ENCODE data around the gene AGRP.
A peak's percentile ranks its signal among the peaks of the same experiment; 100 is the strongest.
"Not testable (repeated sequence)": the region's sequence is repeated elsewhere in the genome, so short reads cannot be mapped to it uniquely, and the experiment has no call there.

AGRP gene

DNA sequence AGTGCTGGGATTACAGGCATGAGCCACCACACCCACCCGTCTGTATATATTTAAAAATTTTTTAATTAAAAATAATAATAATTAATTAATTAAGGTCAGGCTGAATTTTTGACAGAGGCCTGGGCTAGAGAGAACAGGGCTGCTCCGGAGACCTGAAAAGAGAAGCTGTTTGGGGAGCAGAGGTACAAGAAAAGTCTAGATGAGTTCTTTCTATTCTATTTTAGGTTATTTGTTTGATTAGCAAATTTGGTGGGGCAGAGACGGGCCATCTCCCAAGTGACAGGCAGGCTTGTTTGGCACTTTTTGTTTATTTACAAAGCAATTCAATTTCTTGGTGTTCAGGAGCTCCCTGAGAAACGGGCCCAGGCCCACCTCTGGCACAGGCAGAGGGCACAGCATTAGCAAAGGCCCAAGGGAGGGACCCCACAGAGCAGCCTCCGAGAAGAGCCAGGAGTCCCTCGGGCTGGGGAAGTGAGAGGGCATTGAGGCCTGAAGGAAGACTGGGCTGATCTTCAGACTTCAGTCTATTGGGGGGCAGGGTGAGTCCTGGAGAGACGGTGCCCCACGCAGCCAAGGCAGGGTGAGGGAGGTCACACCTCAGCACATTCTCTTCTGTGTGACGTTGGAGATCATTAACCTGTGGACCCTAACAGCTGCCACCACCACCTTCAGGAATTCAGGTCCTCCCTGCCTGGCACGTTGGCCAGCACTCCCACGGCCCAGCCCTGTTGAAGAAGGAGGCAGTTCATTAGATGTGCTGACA is 34.5 kb upstream of the AGRP start:
- CTCF ChIA-PET: interaction anchor here (7.2 to 7.3 kb wide), 2 partner anchors 26 to 36 kb away, joined by 74 to 167 read pairs; partner anchors contain the start of genes AGRP and ATP6V0D1
- Mint-ChIP-seq H3K27ac (no peak overlapping the region), H3K36me3 (no peaks in the 10 kb centered on the region), H3K4me3 (no peak overlapping the region), H3K9me3 (no peaks in the 10 kb centered on the region), H3K4me1 (peaks cover 63% of the 10 kb centered on the region), H3K27me3 (peaks cover 41% of the 10 kb centered on the region)
- DNase-seq: no peak

DNA sequence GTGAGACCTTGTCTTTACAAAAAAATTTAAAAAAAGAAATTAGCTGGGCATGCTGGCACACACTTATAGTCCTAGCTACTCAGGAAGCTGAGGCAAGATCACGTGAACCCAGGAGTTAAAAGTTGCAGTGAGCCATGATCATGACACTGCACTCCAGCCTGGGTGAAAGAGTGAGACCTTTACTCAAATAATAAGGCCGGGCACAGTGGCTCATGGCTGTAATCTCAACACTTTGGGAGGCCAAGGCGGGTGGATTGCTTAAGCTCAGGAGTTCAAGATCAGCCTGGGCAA is 33.8 kb upstream of the AGRP start:
- Mint-ChIP-seq H3K4me1 (peaks cover 58% of the 10 kb centered on the region), H3K27ac (peak overlapping the region; percentile 49), H3K36me3 (no peaks in the 10 kb centered on the region), H3K9me3 (no peaks in the 10 kb centered on the region), H3K4me3 (no peak overlapping the region), H3K27me3 (peaks cover 37% of the 10 kb centered on the region)
- CTCF ChIA-PET: interaction anchor here (7.2 to 7.3 kb wide), 2 partner anchors 25 to 35 kb away, joined by 74 to 167 read pairs; partner anchors contain the start of genes AGRP and ATP6V0D1
- DNase-seq: no peak

DNA sequence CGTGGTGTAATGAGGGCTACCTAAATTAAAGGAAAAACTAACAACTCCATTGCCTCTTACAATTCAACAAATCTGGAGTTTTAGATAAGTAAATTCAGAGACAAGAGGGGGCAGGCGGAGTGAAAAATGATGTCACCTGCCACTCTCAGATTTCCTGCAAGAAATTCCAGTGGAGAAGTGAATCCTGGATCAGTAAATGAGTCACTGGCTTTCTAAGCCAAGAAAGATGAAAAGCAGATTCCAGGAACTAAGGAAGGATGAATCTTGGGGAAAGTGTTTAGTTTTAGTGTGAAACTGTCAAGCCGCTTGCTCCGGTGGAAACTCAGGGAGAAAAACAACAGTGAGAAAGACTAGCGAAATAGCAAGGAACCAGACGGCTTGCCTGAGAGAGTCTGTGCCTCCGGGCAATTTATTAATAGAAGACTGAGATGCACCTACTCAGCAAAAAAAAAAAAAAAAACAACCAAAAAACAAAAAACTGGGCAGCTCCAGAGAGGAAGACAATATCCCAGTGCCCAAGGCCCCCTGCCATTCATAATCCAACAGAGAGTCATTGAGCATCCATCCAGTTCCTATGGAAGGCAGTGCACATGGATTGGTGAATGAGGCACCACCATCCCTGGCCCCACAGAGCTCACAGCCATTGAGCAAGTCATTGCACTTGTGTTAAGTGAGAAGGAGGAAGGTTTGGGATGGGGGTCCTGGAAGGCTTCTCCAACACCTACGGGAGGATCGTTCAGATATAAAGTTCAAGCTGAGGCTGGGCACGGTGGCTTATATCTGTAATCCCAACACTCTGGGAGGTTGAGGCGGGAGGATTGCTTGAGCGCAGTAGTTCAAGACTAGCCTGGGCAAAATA is 33.2 kb upstream of the AGRP start:
- no peak overlapping the region for H3K27ac Mint-ChIP-seq

DNA sequence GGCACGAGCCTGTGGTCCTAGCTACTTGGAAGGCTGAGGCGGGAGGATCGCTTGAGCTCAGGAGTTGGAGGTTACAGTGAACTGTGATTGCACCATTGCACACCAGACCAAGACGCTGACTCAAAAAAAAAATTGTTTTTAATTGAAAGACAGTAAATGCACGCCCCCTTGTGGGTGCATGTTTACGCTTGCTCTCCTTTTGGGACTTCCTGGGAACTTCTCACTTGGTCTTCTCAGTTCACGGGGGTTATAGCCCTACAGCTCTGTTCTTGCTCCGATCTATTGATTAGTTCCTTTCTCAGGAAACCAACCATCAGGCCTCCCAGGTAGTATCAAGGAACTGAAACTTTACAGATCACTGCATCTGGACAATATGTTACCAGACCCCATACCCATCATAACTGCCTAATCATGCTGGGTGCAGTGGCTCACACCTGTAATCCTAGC is 31.1 kb upstream of the AGRP start:
- Mint-ChIP-seq H3K9me3 (no peaks in the 10 kb centered on the region), H3K36me3 (no peaks in the 10 kb centered on the region), H3K27ac (peak overlapping the region; percentile 84), H3K4me3 (no peak overlapping the region), H3K27me3 (peaks cover 16% of the 10 kb centered on the region), H3K4me1 (peaks cover 38% of the 10 kb centered on the region)
- CTCF ChIA-PET: interaction anchor here (0.6 to 7.3 kb wide), 20 partner anchors 10 to 254 kb away, joined by 3 to 167 read pairs (median 4); partner anchors contain the start of genes AGRP and ATP6V0D1
- DNase-seq: peak; percentile 90

More for the DNA sequence above, 33.2 kb upstream of the AGRP start:
- Mint-ChIP-seq H3K27me3 (peaks cover 34% of the 10 kb centered on the region), H3K4me3 (no peak overlapping the region), H3K4me1 (peaks cover 54% of the 10 kb centered on the region), H3K9me3 (no peaks in the 10 kb centered on the region), H3K36me3 (no peaks in the 10 kb centered on the region)
- no peak for DNase-seq
- CTCF ChIA-PET: interaction anchor here (1.0 to 7.3 kb wide), 6 partner anchors 24 to 156 kb away, joined by 3 to 167 read pairs (median 4); partner anchors contain the start of genes AGRP and ATP6V0D1

DNA sequence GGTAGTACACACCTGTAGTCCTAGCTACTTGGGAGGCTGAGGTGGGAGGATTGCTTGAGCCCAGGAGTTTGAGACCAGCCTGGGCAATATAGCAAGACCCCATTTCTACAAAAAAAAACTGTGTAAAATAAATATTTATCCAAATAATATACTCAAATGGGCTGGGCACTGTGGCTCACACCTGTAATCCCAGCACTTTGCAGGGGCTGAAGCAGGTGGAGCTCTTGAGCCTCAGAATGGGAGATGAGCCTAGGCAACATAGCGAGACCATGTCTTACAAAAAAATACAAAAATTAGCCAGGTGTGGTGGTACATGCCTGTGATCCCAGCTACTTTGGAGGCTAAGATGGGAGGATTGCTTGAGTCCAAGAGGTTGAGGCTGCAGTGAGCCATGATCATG is 30.5 kb upstream of the AGRP start:
- DNase-seq, H3K27ac Mint-ChIP-seq, H3K9me3 Mint-ChIP-seq, H3K36me3 Mint-ChIP-seq, H3K4me3 Mint-ChIP-seq: not testable (repeated sequence)
- CTCF ChIA-PET: interaction anchor here (0.6 to 7.3 kb wide), 20 partner anchors 9 to 253 kb away, joined by 3 to 167 read pairs (median 4); partner anchors contain the start of genes AGRP and ATP6V0D1
- H3K4me1 Mint-ChIP-seq: peaks cover 37% of the 10 kb centered on the region
- peaks cover 10% of the 10 kb centered on the region for H3K27me3 Mint-ChIP-seq

DNA sequence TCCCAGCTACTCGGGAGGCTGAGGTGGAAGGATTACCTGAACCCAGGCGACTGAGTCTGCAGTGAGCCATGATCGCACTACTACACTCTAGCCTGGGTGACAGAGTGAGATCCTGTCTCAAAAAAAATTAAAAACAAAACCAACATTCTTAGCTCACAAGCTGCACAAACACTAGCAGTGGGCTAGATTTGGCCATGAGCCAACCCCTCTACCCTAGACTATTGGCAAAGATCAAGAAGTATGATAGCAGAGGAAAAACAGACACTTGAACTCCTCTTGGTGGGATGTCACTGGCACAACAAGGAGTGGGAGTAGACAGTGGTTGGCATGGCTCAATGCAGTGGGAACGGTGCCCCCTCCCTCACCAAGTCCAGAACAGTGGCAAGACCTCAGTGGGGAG is 25.7 kb upstream of the AGRP start:
- CTCF ChIA-PET: interaction anchor here (0.8 to 1.8 kb wide), 3 partner anchors 15 to 46 kb away, joined by 4 to 9 read pairs (median 4); partner anchors contain the start of gene ATP6V0D1
- no peak for DNase-seq
- Mint-ChIP-seq H3K4me3 (no peak overlapping the region), H3K27me3 (no peaks in the 10 kb centered on the region), H3K4me1 (peaks cover 42% of the 10 kb centered on the region), H3K9me3 (peaks cover 4% of the 10 kb centered on the region), H3K27ac (no peak overlapping the region), H3K36me3 (peaks cover 20% of the 10 kb centered on the region)

DNA sequence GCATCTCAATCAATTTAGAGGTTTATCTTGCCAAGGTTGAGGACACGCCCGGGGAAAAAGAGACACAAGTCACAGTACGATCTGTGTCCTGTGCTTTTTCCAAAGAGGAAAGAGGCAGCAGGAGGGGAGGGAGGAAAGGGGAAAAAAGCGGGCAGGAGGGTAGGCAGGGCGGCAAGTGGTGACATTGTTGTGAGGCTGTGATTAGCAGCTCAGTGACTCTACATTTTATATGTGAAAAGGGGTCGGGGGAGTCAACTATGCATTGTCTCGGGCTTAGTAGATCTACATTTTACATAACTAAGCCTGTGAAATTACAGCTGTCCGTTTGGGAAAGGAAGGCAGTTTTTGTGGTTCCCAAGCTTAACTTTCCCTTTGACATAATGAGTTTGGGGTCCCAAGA is 23.1 kb upstream of the AGRP start:
- DNase-seq: no peak
- H3K27me3 Mint-ChIP-seq: no peaks in the 10 kb centered on the region
- H3K9me3 Mint-ChIP-seq: peaks cover 4% of the 10 kb centered on the region
- CTCF ChIA-PET: interaction anchor here (0.6 to 1.4 kb wide), 3 partner anchors 12 to 43 kb away, joined by 3 to 4 read pairs (median 3); partner anchors contain the start of gene ATP6V0D1
- peaks cover 57% of the 10 kb centered on the region for H3K4me1 Mint-ChIP-seq
- H3K36me3 Mint-ChIP-seq: peaks cover 32% of the 10 kb centered on the region
- peak overlapping the region; percentile 79 for H3K27ac Mint-ChIP-seq
- H3K4me3 Mint-ChIP-seq: no peak overlapping the region

DNA sequence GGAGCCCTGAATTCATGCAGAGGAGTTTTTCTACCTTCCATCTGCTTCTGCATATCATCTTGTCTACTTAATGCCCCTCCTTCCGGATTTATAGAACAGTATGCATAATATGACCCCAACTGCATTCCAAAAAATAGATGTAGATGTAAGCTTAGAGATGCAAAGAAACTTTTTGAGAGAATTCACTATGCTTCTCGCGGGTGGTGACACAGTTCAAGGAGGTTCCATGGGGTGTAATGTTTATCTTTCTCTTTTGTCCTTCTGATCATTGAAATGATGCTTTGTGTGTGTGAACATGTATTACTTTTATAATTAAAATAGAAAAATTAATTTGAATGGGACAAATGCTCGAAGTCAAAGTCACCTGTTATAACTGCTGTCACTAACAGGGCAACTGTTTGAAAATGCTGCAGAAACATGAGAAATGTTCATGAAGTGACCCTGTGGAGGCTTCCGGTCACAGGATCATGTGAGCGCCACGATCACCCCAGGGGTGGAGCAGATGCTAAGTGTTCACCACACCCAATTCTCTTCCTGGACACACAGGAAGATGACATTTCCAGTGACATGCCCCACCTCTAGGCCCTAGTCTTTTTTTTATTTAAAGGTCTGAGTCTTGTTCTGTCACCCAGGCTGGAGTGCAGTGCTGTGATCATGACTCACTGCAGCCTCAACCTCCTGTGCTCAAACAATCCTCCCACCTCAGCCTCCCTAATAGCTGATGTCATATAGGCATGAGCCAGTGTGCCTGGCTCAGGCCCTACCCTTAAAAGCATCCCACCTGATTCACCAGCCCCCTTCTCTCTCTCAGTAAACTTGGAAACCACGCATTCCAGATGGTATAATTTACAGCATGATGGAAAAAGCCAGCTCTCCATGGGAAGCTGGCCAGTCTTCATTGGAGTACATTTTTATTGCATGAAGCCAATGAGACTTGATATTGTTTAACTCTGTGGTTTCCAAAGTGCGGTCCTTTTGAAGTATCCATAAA is 21.0 kb upstream of the AGRP start:
- peak; percentile 83 for DNase-seq
- peak overlapping the region; percentile 31 for H3K4me3 Mint-ChIP-seq
- H3K4me1 Mint-ChIP-seq: peaks cover 59% of the 10 kb centered on the region
- CTCF ChIA-PET: interaction anchor here (0.9 to 2.1 kb wide), 4 partner anchors 8 to 17 kb away, joined by 4 to 18 read pairs (median 6); no protein-coding TSS in a partner anchor
- H3K36me3 Mint-ChIP-seq: peaks cover 39% of the 10 kb centered on the region
- H3K9me3 Mint-ChIP-seq: peaks cover 4% of the 10 kb centered on the region
- H3K27ac Mint-ChIP-seq: peak overlapping the region; percentile 97
- H3K27me3 Mint-ChIP-seq: no peaks in the 10 kb centered on the region

DNA sequence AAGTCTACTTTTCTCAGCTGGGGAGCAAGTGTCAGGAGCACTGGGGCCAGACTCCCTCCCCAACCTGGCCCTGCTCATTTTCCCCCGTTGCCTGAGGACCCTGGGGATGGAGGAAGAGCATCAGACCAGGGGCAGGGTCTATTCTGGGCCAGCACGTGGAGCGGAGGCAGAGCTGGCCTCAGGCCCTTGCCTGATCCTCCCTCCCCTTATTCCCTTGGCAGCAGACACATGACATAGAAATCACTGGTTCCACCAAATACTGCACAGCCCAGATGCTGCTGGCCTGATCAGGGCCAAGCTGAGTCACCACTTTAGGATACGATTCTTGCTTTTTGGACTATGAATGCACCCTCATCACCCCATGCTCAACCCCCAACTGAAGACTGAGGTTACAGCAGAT is 15.8 kb upstream of the AGRP start:
- peak overlapping the region; percentile 65 for H3K27ac Mint-ChIP-seq
- DNase-seq: no peak
- H3K9me3 Mint-ChIP-seq: no peaks in the 10 kb centered on the region
- peaks cover 35% of the 10 kb centered on the region for H3K4me1 Mint-ChIP-seq
- no peaks in the 10 kb centered on the region for H3K27me3 Mint-ChIP-seq
- H3K36me3 Mint-ChIP-seq: peaks cover 29% of the 10 kb centered on the region
- H3K4me3 Mint-ChIP-seq: no peak overlapping the region
- CTCF ChIA-PET: interaction anchor here (1.1 to 2.8 kb wide), 2 partner anchors 15 to 23 kb away, joined by 4 to 27 read pairs; no protein-coding TSS in a partner anchor

DNA sequence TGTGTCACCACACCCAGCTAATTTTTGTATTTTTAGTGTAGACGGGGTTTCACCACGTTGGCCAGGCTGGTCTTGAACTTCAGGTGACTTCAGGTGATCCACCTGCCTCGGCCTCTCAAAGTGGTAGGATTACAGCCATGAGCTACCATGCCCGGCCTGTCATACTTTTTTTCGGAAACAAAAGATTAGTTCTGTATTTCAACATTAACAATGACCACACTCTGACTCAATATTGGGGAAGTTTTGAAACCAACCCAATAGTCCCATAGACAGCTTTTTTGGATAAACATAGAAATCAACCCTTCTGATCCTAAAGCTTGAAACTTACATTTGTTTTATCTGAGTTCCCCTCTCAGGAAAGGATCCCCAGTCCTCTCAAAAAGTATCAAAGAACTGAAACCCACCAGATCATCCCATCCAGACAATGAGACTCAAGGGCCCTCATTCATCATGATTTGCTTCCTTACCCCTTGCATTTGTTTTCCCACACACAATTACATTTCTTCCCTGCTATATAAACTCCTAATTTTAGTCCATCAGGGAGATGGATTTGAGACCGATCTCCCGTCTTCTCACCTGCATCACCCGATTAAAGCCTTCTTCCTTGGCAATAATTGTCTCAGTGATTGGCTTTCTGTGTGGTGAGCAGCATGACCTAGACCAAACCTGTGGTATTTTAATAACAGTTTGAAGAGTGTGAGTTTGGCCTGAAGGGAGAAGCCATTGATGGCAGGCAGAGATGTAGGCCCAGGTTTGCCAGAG is 7.2 kb upstream of the AGRP start:
- Mint-ChIP-seq H3K9me3 (no peaks in the 10 kb centered on the region), H3K4me3 (no peak overlapping the region), H3K27me3 (no peaks in the 10 kb centered on the region), H3K36me3 (peaks cover 11% of the 10 kb centered on the region), H3K27ac (no peak overlapping the region), H3K4me1 (peaks cover 15% of the 10 kb centered on the region)
- no peak for DNase-seq
- CTCF ChIA-PET: interaction anchor here (0.8 to 11.8 kb wide), 4 partner anchors 9 to 95 kb away, joined by 4 to 167 read pairs (median 32); partner anchors contain the start of genes AGRP and ATP6V0D1

DNA sequence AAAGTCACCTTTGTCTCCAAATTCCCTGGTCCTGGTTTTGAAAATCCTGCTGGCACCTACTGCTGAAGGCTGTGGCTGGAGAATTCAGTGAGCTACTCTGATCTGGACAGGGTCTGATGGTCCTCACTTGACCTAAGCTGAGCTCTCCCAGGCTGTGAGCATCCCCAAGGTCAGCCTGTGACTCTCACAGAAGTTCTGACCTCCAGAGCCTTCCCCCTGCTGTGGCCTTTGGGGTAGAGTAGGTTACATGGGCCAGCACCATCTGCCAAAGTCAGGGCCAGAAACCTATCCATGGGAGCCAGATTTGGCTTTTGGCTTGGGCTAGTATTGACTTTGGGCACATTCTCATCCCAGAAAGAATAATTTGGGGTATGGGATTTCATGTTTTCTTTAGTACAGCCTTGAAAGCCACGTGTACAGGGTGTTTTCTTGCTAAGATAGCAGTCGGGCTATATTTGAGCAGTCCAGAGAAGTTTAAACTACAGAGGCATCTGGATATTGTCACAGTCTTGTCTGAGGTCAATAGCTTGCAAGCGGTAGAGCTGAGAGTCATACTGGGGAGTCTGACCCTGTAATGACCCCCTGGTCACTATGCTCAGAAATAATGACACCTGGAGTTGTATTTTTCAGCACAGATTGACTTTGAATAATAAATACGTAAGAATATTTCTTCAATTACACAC is 6.2 kb upstream of the AGRP start:
- DNase-seq: no peak
- no peak overlapping the region for H3K4me3 Mint-ChIP-seq

DNA sequence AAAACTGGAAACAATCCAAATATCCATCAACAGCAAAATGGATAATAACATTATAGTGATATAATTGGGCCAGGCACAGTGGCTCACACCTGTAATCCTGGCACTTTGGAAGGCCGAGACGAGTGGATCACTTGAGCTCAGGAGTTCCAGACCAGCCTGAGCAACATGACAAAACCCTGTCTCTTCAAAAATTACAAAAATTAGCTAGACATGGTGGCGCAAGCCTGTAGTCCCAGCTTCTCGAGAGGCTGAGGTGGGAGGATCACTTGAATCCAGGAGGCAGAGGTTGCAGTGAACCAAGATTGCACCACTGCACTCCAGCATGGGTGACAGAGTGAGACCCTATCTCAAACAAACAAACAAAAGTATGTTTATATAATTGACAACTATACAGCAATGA is 4.2 kb upstream of the AGRP start:
- H3K27me3 Mint-ChIP-seq, H3K9me3 Mint-ChIP-seq, H3K27ac Mint-ChIP-seq, H3K4me3 Mint-ChIP-seq, DNase-seq: not testable (repeated sequence)
- Mint-ChIP-seq H3K36me3 (peaks cover 15% of the 10 kb centered on the region), H3K4me1 (peaks cover 24% of the 10 kb centered on the region)
- CTCF ChIA-PET: interaction anchor here (11.8 kb wide), 1 partner anchor 27 kb away, joined by 167 read pairs; no protein-coding TSS in a partner anchor

More for the DNA sequence above, 6.2 kb upstream of the AGRP start:
- Mint-ChIP-seq H3K27me3 (no peaks in the 10 kb centered on the region), H3K36me3 (peaks cover 12% of the 10 kb centered on the region), H3K4me1 (peaks cover 13% of the 10 kb centered on the region), H3K27ac (peak overlapping the region; percentile 33), H3K9me3 (no peaks in the 10 kb centered on the region)
- CTCF ChIA-PET: interaction anchor here (1.1 to 11.8 kb wide), 6 partner anchors 8 to 178 kb away, joined by 3 to 167 read pairs (median 5); partner anchors contain the start of genes AGRP and ATP6V0D1

Data from activated naive CD4-positive, alpha-beta T cell treated with anti-CD3 and anti-CD28 coated beads, Interleukin-2, amount 10 ng/mL, durations not matched to agents 7 days and 5 days (primary cell).